Loucy (cell line): Measurements from ENCODE around the gene SLC25A33.

Experiments
- H2AFZ ChIP-seq: fragments of 200-600 bp; sonication (generic); 2 replicates; pipeline ENCODE4 v1.6.0; 2016; ENCODE audit warnings: antibody characterized with exemption, mild to moderate bottlenecking, low read length, moderate library complexity
- H3F3A ChIP-seq: fragments of 200-600 bp; 2 replicates; pipeline ENCODE4 v1.6.0; 2016; ENCODE audit warnings: antibody characterized with exemption, low read depth, mild to moderate bottlenecking
- H3K27me3 ChIP-seq: fragments of 200-600 bp; sonication (generic); 2 replicates; pipeline ENCODE4 v1.6.1; 2014; ENCODE audit warnings: low read length, mild to moderate bottlenecking; ENCODE audit not compliant: insufficient read depth, poor library complexity, severe bottlenecking
- H3K36me3 ChIP-seq: fragments of 200-600 bp; sonication (generic); 2 replicates; pipeline ENCODE4 v1.6.1; 2016; ENCODE audit warnings: low read length; ENCODE audit not compliant: insufficient read depth
- H3K4me1 ChIP-seq: fragments of 200-600 bp; sonication (generic); 2 replicates; pipeline ENCODE4 v1.5.1; 2014; ENCODE audit warnings: low read length, mild to moderate bottlenecking; ENCODE audit not compliant: insufficient read depth, poor library complexity, severe bottlenecking
- H3K4me2 ChIP-seq: fragments of 200-600 bp; sonication (generic); 2 replicates; pipeline ENCODE4 v1.6.0; 2014; ENCODE audit warnings: antibody characterized with exemption, low read length, low read depth, mild to moderate bottlenecking; ENCODE audit not compliant: poor library complexity, severe bottlenecking
- H3K4me3 ChIP-seq: fragments of 200-600 bp; sonication (generic); 2 replicates; pipeline ENCODE4 v1.5.1; 2014; ENCODE audit warnings: low read length, mild to moderate bottlenecking, mixed read lengths; ENCODE audit not compliant: poor library complexity, severe bottlenecking
- H3K79me2 ChIP-seq: fragments of 200-600 bp; sonication (generic); 2 replicates; pipeline ENCODE4 v1.6.1; 2014; ENCODE audit warnings: low read length; ENCODE audit not compliant: insufficient read depth
- H3K9ac ChIP-seq: fragments of 200-600 bp; sonication (generic); 2 replicates; pipeline ENCODE4 v1.6.0; 2014; ENCODE audit warnings: mild to moderate bottlenecking, low read depth, low read length, moderate library complexity; ENCODE audit not compliant: poor library complexity, severe bottlenecking
- H3K9me2 ChIP-seq: fragments of 200-600 bp; sonication (generic); replicated peaks from 2 replicates; pipeline ENCODE4 v1.6.1; 2016; ENCODE audit warnings: low read depth, low read length, mixed read lengths
- H3K9me3 ChIP-seq: fragments of 200-600 bp; sonication (generic); 2 replicates; pipeline ENCODE4 v1.6.1; 2014; ENCODE audit warnings: mild to moderate bottlenecking, antibody characterized with exemption, low read length, low read depth; ENCODE audit not compliant: insufficient read depth
- H4K20me1 ChIP-seq: fragments of 200-600 bp; sonication (generic); 2 replicates; pipeline ENCODE4 v1.6.0; 2014; ENCODE audit warnings: antibody characterized with exemption, low read length, mild to moderate bottlenecking; ENCODE audit not compliant: insufficient read depth, poor library complexity, severe bottlenecking
- EZH2phosphoT487 ChIP-seq: fragments of 200-600 bp; IDR thresholded peaks from 2 replicates; pipeline ENCODE4 v1.6.1; 2018; ENCODE audit warnings: antibody characterized with exemption, mild to moderate bottlenecking, moderate library complexity, borderline replicate concordance
- TF ChIP-seq, protein P1 (sequence below): fragments of 200-600 bp; sonication (generic); conservative IDR thresholded peaks from 2 replicates; pipeline ENCODE4 v1.5.1; 2014; ENCODE audit warnings: mild to moderate bottlenecking, antibody characterized with exemption, low read length

SLC25A33 gene

DNA sequence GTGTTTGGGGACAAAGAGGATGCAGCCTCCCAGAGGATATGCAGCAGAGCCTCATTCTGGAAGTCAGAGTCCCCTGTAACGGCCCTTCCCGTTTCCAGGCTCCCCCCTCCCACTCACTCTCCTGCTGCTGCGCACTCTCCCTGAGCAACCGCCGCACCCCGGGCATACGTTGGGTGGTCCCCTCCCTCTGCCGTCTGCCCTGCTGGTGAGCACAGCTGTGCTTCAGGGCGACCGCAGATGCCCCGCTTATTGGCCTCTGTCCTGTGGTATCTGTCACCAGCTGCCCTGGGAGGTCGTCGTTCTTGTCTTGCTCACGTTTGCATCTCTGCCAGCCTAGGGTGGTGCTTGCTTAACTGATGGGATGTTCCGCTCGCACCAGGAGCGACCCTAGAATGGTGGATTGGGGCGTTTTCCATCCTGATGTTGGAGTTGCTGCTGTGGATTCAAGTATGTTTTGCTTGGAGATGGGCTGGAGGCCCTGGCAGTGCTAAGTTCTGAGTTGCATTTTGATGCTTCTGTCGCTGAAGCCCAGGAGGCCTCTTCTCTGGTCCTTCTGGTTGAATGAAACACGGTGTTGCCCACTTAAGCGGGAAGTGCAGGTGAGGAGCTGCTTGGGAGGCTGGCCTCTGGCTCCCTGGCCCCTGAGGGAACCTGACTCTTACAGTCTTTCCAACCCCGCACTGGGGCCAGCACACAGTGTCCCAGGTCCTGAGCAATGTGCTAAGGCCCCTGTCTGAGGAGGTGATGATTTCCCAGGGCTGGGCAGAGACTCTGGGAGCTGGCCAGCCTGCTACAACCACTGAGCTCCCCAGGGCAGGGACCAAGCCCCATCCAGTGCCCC lies 52.6 kb downstream of the SLC25A33 start:
- no peaks in the 10 kb centered on the region for H3K9me3 ChIP-seq
- H3K36me3 ChIP-seq = peaks cover 10% of the 10 kb centered on the region; the same call in 1 of the 2 replicates
- peaks cover 66% of the 10 kb centered on the region for H4K20me1 ChIP-seq
- H3K27me3 ChIP-seq = no peaks in the 10 kb centered on the region
- no peak for TF ChIP-seq EZH2phosphoT487
- TF ChIP-seq, protein P1, sequence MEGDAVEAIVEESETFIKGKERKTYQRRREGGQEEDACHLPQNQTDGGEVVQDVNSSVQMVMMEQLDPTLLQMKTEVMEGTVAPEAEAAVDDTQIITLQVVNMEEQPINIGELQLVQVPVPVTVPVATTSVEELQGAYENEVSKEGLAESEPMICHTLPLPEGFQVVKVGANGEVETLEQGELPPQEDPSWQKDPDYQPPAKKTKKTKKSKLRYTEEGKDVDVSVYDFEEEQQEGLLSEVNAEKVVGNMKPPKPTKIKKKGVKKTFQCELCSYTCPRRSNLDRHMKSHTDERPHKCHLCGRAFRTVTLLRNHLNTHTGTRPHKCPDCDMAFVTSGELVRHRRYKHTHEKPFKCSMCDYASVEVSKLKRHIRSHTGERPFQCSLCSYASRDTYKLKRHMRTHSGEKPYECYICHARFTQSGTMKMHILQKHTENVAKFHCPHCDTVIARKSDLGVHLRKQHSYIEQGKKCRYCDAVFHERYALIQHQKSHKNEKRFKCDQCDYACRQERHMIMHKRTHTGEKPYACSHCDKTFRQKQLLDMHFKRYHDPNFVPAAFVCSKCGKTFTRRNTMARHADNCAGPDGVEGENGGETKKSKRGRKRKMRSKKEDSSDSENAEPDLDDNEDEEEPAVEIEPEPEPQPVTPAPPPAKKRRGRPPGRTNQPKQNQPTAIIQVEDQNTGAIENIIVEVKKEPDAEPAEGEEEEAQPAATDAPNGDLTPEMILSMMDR = no peak
- no peak overlapping the region for H2AFZ ChIP-seq
- peak overlapping the region; percentile 86 for H3K9ac ChIP-seq
- H3F3A ChIP-seq = no peaks in the 10 kb centered on the region
- no peaks in the 10 kb centered on the region for H3K9me2 ChIP-seq
- peaks cover 44% of the 10 kb centered on the region for H3K4me1 ChIP-seq
- peak overlapping the region; percentile 96 for H3K4me3 ChIP-seq
- peak overlapping the region; percentile 90 for H3K4me2 ChIP-seq
- peaks cover 78% of the 10 kb centered on the region for H3K79me2 ChIP-seq

DNA sequence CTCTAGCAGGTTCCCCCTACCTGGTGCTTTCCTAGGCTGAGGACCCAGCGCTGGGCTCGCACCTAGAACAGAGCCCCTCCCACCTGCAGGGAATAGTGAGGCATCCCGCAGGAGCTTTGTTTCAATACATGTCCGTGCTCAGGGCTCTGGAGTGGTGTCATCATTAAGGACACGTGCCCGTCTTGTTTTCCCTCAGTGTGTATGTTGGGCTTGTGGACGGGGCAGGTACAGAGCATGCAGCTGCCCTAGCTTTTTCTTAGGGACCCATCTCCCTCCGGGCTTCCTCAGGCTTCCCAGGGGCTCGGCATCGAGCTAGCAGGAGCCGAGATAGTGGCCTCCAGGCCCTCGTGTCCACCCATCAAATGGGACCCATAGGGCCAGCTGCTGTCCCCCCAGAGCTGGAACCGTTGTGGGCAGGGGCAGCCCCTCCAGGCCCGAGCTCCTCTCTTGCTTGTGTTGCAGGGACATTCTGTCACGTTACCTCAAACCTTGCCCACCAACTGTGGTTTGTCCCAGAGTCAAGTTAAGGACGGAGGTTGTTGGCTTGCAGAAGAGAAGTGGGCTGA lies 53.3 kb downstream of the SLC25A33 start:
- Histone ChIP-seq H3K9ac (peak overlapping the region; percentile 86), H3K4me2 (peak overlapping the region; percentile 90), H3K9me3 (no peaks in the 10 kb centered on the region), H3K27me3 (no peaks in the 10 kb centered on the region), H2AFZ (no peak overlapping the region), H3F3A (no peaks in the 10 kb centered on the region), H3K9me2 (no peaks in the 10 kb centered on the region), H4K20me1 (peaks cover 66% of the 10 kb centered on the region), H3K36me3 (peaks cover 17% of the 10 kb centered on the region; the same call in 1 of the 2 replicates), H3K79me2 (peaks cover 78% of the 10 kb centered on the region), H3K4me3 (peak overlapping the region; percentile 96), H3K4me1 (peaks cover 44% of the 10 kb centered on the region)
- no peak for TF ChIP-seq EZH2phosphoT487
- TF ChIP-seq, protein P1 = no peak

DNA sequence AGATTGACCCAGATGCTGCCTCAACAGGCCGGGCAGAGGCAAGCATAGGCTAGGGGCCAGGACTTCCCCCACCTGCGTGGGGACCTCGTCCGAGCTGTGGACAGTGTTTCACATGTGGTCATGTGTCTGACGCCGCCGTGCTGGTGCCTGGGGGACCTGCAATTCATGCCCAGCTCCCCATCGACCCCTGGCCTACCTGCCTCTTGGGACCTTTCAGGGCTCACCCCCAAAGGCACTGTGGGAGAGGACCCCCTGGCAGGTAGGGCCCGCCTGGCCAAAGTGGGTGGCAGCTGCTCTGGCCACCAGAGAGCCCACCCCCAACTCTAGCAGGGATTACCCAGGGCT lies 53.9 kb downstream of the SLC25A33 start:
- H3K4me3 ChIP-seq = peak overlapping the region; percentile 96
- no peaks in the 10 kb centered on the region for H3K9me3 ChIP-seq
- H3K4me2 ChIP-seq = peak overlapping the region; percentile 90
- TF ChIP-seq, protein P1 = no peak
- TF ChIP-seq EZH2phosphoT487 = no peak
- no peaks in the 10 kb centered on the region for H3F3A ChIP-seq
- H3K36me3 ChIP-seq = peaks cover 22% of the 10 kb centered on the region; the same call in 1 of the 2 replicates
- H3K4me1 ChIP-seq = peaks cover 44% of the 10 kb centered on the region
- no peak overlapping the region for H2AFZ ChIP-seq
- H3K9ac ChIP-seq = peak overlapping the region; percentile 86
- no peaks in the 10 kb centered on the region for H3K27me3 ChIP-seq
- H4K20me1 ChIP-seq = peaks cover 66% of the 10 kb centered on the region
- no peaks in the 10 kb centered on the region for H3K9me2 ChIP-seq
- peaks cover 78% of the 10 kb centered on the region for H3K79me2 ChIP-seq
